ENCODE measurements around the gene MOGAT2. TPM values are rescaled to one million over a fixed set of nuclear protein-coding genes. Genes with fewer than 3 reads are reported as not detected.

The MOGAT2 gene
- total and polyA plus RNA-seq, 8 donors = not detected

GRCh38 chr11:75775056-75775455 is 57.4 kb downstream of the MOGAT2 start:
- Histone ChIP-seq H3K4me3 (no peak overlapping the region), H3K27ac (no peak overlapping the region), H3K9me3 (no peaks in the 10 kb centered on the region), H3K4me1 (peaks cover 0 to 95% of the 10 kb centered on the region in 2 donors), H3K27me3 (no peaks in the 10 kb centered on the region), H3K36me3 (no peaks in the 10 kb centered on the region)
- TF ChIP-seq, protein P1, sequence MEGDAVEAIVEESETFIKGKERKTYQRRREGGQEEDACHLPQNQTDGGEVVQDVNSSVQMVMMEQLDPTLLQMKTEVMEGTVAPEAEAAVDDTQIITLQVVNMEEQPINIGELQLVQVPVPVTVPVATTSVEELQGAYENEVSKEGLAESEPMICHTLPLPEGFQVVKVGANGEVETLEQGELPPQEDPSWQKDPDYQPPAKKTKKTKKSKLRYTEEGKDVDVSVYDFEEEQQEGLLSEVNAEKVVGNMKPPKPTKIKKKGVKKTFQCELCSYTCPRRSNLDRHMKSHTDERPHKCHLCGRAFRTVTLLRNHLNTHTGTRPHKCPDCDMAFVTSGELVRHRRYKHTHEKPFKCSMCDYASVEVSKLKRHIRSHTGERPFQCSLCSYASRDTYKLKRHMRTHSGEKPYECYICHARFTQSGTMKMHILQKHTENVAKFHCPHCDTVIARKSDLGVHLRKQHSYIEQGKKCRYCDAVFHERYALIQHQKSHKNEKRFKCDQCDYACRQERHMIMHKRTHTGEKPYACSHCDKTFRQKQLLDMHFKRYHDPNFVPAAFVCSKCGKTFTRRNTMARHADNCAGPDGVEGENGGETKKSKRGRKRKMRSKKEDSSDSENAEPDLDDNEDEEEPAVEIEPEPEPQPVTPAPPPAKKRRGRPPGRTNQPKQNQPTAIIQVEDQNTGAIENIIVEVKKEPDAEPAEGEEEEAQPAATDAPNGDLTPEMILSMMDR (IDR thresholded peaks at IDR 0.05) = no peak
- ATAC-seq = no peak
- no peak for DNase-seq
- intact Hi-C loops (cut with DNase I) = no loop called here

DNA sequence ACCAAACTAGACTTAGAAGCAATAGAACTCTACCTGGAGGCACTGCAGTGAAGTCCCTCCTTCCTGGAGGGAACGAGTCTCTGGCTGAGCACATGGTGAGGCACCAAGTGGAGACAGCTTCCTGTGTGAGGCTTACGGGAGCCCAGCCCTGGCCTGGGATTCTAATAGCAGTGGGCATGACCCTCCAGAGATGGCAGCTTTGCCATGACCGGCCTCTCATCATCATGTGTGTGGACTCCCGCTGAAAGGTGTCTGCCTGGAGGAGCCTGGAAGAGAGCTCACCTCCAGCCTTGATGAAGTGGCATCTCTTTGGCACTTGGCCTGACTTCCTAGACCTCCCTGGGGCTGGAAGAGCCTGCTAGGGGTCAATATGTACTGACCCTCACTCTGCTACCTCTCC is 58.9 kb downstream of the MOGAT2 start:
- H3K27me3 ChIP-seq = no peaks in the 10 kb centered on the region
- DNase-seq (no peak), ATAC-seq (no peak)
- peaks cover 0 to 4% of the 10 kb centered on the region in 2 donors for H3K36me3 ChIP-seq
- TF ChIP-seq, protein P1 (IDR thresholded peaks at IDR 0.05) = no peak
- peak overlapping the region in 1 of 2 donors; percentile 73 for H3K27ac ChIP-seq
- intact Hi-C loops (cut with DNase I) = no loop called here
- H3K4me1 ChIP-seq = peaks cover 0 to 80% of the 10 kb centered on the region in 2 donors
- H3K9me3 ChIP-seq = no peaks in the 10 kb centered on the region
- H3K4me3 ChIP-seq = no peak overlapping the region

DNA sequence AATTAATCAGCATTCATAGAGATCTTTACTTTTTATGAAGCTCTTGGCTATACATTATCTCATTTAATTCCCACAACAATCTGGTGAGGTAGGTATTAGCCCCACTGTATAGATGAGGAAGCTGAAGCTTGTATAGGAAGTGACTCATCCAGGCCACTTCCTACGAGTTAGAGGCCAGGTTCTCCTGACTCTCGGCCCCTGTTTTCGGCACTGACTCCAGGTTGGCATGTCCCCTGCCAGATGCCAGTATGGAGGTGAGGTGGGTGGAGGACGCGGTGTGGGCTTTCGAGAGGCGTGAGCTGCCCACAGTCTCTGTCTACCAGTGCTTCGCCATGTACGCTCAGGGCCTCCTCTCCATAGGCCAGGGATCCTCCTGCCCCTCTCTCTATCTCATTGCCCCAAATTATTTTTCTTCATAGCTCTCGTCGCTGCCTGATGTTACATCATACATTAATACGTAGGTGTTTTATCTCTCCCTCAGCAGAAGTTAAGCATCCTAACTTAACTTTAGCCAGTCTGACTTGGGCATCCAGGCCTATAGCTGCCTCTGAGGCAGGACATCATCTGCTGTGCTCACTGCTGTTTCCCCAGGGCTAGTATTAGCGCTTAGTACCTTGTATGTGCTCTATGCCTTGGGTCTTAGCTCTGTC is 59.9 kb downstream of the MOGAT2 start:
- H3K4me1 ChIP-seq = peaks cover 0 to 69% of the 10 kb centered on the region in 2 donors
- H3K4me3 ChIP-seq = no peak overlapping the region
- intact Hi-C loops (cut with DNase I) = no loop called here
- TF ChIP-seq, protein P1 (IDR thresholded peaks at IDR 0.05) = no peak
- H3K9me3 ChIP-seq = no peaks in the 10 kb centered on the region
- H3K27ac ChIP-seq = peak overlapping the region in 1 of 2 donors; percentile 73
- ATAC-seq = peak; percentile 47
- peaks cover 0 to 4% of the 10 kb centered on the region in 2 donors for H3K36me3 ChIP-seq
- no peaks in the 10 kb centered on the region for H3K27me3 ChIP-seq
- DNase-seq = no peak

DNA sequence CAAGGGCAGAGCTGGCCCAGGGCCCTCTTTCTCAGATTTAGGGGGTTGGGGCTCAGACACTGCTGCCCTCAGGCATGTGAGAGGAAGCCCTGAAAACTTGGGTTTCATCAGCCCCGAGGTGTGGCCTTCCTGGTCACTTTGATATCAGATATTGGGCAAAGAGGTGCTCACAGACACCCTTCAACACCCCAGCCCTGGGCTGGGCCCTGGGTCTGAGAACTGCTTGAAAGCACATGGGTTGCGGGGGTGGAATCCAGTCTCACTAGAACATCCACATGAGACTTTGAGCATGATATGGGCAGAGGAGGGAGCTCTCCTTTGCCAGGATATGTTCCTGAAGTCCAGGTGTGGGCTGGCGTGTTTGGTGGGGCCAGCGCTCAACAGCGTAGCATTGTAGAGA is 61.3 kb downstream of the MOGAT2 start:
- TF ChIP-seq, protein P1 (IDR thresholded peaks at IDR 0.05) = no peak
- no peak overlapping the region for H3K4me3 ChIP-seq
- peaks cover 0 to 56% of the 10 kb centered on the region in 2 donors for H3K4me1 ChIP-seq
- H3K27me3 ChIP-seq = no peaks in the 10 kb centered on the region
- no peak overlapping the region for H3K27ac ChIP-seq
- no peaks in the 10 kb centered on the region for H3K9me3 ChIP-seq
- ATAC-seq (no peak), DNase-seq (no peak)
- peaks cover 0 to 4% of the 10 kb centered on the region in 2 donors for H3K36me3 ChIP-seq
- intact Hi-C loops (cut with DNase I) = no loop called here

GRCh38 chr11:75779960-75780359 is 62.3 kb downstream of the MOGAT2 start:
- H3K9me3 ChIP-seq = no peaks in the 10 kb centered on the region
- no peak for DNase-seq
- H3K4me1 ChIP-seq = peaks cover 0 to 46% of the 10 kb centered on the region in 2 donors
- no peak overlapping the region for H3K27ac ChIP-seq
- H3K27me3 ChIP-seq = no peaks in the 10 kb centered on the region
- ATAC-seq = no peak
- no peak overlapping the region for H3K4me3 ChIP-seq
- intact Hi-C loops (cut with DNase I) = no loop called here
- TF ChIP-seq, protein P1 (IDR thresholded peaks at IDR 0.05) = no peak
- peaks cover 0 to 4% of the 10 kb centered on the region in 2 donors for H3K36me3 ChIP-seq
